ENCODE data around the gene WSCD1. TPM values are rescaled to one million over a fixed set of nuclear protein-coding genes. Genes with fewer than 3 reads are reported as not detected.

WSCD1 gene
- total RNA-seq, 1 experiment from 2014 or later: not detected

GRCh38 chr17:6096201-6097004 lies 26.2 kb downstream of the WSCD1 start:
- BruUV-seq (replicated peaks): no TSS peak
- no peak for DNase-seq
- Mint-ChIP-seq H3K9me3 (ENCODE audit: unreplicated experiment) (no peaks in the 10 kb centered on the region), H3K4me1 (ENCODE audit: low read depth, unreplicated experiment) (no peaks in the 10 kb centered on the region), H3K36me3 (ENCODE audit: insufficient read depth, unreplicated experiment) (no peaks in the 10 kb centered on the region), H3K27me3 (ENCODE audit: insufficient read depth, unreplicated experiment) (peaks cover 20% of the 10 kb centered on the region), H3K27ac (ENCODE audit: unreplicated experiment) (no peak overlapping the region), H3K4me3 (ENCODE audit: unreplicated experiment) (no peak overlapping the region)
- Histone ChIP-seq H3K4me1 (no peaks in the 10 kb centered on the region), H3K9me3 (no peaks in the 10 kb centered on the region), H3K27me3 (replicated peaks; ENCODE audit: control insufficient read depth, insufficient read depth, low read length) (no peaks in the 10 kb centered on the region), H3K36me3 (ENCODE audit: control insufficient read depth, insufficient read depth, low read length) (no peaks in the 10 kb centered on the region), H3K4me3 (ENCODE audit: low read depth, low read length) (no peak overlapping the region)
- no peak for TF ChIP-seq CTCF (IDR thresholded peaks at IDR 0.05; ENCODE audit: insufficient read depth in 1 of 2, low read depth in 1 of 2, low read length in 1 of 2, severe bottlenecking in 1 of 2, unreplicated experiment in 1 of 2)
- POLR2A ChIA-PET: no interaction called here
- CTCF ChIA-PET: no interaction called here
- intact Hi-C loops (cut with micrococcal nuclease; ENCODE audit: unreplicated experiment): no loop called here

- Histone ChIP-seq H3K4me3 (ENCODE audit: low read depth, low read length) (no peak overlapping the region), H3K4me1 (no peaks in the 10 kb centered on the region), H3K9me3 (no peaks in the 10 kb centered on the region), H3K36me3 (ENCODE audit: control insufficient read depth, insufficient read depth, low read length) (no peaks in the 10 kb centered on the region), H3K27me3 (replicated peaks; ENCODE audit: control insufficient read depth, insufficient read depth, low read length) (no peaks in the 10 kb centered on the region)
- intact Hi-C loops (cut with micrococcal nuclease; ENCODE audit: unreplicated experiment): no loop called here
- CTCF ChIA-PET: no interaction called here
- POLR2A ChIA-PET: no interaction called here
- Mint-ChIP-seq H3K27ac (ENCODE audit: unreplicated experiment) (no peak overlapping the region), H3K27me3 (ENCODE audit: insufficient read depth, unreplicated experiment) (peaks cover 20% of the 10 kb centered on the region), H3K9me3 (ENCODE audit: unreplicated experiment) (no peaks in the 10 kb centered on the region), H3K4me1 (ENCODE audit: low read depth, unreplicated experiment) (no peaks in the 10 kb centered on the region), H3K36me3 (ENCODE audit: insufficient read depth, unreplicated experiment) (no peaks in the 10 kb centered on the region), H3K4me3 (ENCODE audit: unreplicated experiment) (no peak overlapping the region)
- no peak for TF ChIP-seq CTCF (IDR thresholded peaks at IDR 0.05; ENCODE audit: insufficient read depth in 1 of 2, low read depth in 1 of 2, low read length in 1 of 2, severe bottlenecking in 1 of 2, unreplicated experiment in 1 of 2)
- BruUV-seq (replicated peaks): no TSS peak
- no peak for DNase-seq
These were observed 26.8 kb downstream of the WSCD1 start for GRCh38 chr17:6097005-6097279.

GRCh38 chr17:6098050-6098822 lies 28.1 kb downstream of the WSCD1 start:
- H3K27me3 Mint-ChIP-seq (ENCODE audit: insufficient read depth, unreplicated experiment): peaks cover 23% of the 10 kb centered on the region
- H3K9me3 Mint-ChIP-seq (ENCODE audit: unreplicated experiment): no peaks in the 10 kb centered on the region
- no peak overlapping the region for H3K27ac Mint-ChIP-seq (ENCODE audit: unreplicated experiment)
- DNase-seq: no peak
- no peaks in the 10 kb centered on the region for H3K36me3 Mint-ChIP-seq (ENCODE audit: insufficient read depth, unreplicated experiment)
- Histone ChIP-seq H3K4me3 (ENCODE audit: low read depth, low read length) (no peak overlapping the region), H3K36me3 (ENCODE audit: control insufficient read depth, insufficient read depth, low read length) (no peaks in the 10 kb centered on the region), H3K27me3 (replicated peaks; ENCODE audit: control insufficient read depth, insufficient read depth, low read length) (no peaks in the 10 kb centered on the region), H3K4me1 (no peaks in the 10 kb centered on the region), H3K9me3 (no peaks in the 10 kb centered on the region)
- no peak overlapping the region for H3K4me3 Mint-ChIP-seq (ENCODE audit: unreplicated experiment)
- no peaks in the 10 kb centered on the region for H3K4me1 Mint-ChIP-seq (ENCODE audit: low read depth, unreplicated experiment)
- ChIA-PET CTCF (no interaction called here), POLR2A (no interaction called here)
- no TSS peak for BruUV-seq (replicated peaks)
- intact Hi-C loops (cut with micrococcal nuclease; ENCODE audit: unreplicated experiment): no loop called here
- no peak for TF ChIP-seq CTCF (IDR thresholded peaks at IDR 0.05; ENCODE audit: insufficient read depth in 1 of 2, low read depth in 1 of 2, low read length in 1 of 2, severe bottlenecking in 1 of 2, unreplicated experiment in 1 of 2)
